ENCODE results near the gene DCLK3.

DCLK3 gene

DNA sequence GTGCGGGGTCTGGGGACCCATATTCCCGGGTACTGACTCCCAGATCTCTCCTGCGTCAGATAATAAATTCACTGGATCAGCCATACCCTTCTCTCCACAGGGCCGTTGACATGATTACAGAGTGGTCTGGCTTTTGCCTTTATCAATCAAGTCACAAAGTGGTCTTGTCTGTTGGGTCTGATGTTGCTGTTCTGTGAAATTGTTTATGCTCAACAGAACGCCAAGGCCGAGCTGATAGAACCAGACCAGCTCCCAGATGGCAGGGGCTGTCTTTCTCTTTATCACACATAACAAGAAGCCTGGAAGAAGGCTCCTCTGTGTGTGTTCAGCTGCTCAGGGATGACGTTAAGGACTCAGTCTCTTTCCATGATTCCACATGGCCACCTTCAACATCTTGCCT is 751 bp upstream of the DCLK3 start:
- DNase-seq (ENCODE audit: insufficient read length, low spot score) (no peak), FAIRE-seq (no peak)

GRCh38 chr3:36764704-36765038 is 318 bp upstream of the DCLK3 start:
- no peak for DNase-seq (ENCODE audit: insufficient read length, low spot score)
- no peak for FAIRE-seq

GRCh38 chr3:36762918-36763849 is 1.2 kb downstream of the DCLK3 start:
- no peak for DNase-seq (ENCODE audit: insufficient read length, low spot score)
- no peak for FAIRE-seq

- DNase-seq (ENCODE audit: insufficient read length, low spot score) (no peak), FAIRE-seq (no peak)
Observed at GRCh38 chr3:36761779-36762178, 2.6 kb downstream of the DCLK3 start.

DNA sequence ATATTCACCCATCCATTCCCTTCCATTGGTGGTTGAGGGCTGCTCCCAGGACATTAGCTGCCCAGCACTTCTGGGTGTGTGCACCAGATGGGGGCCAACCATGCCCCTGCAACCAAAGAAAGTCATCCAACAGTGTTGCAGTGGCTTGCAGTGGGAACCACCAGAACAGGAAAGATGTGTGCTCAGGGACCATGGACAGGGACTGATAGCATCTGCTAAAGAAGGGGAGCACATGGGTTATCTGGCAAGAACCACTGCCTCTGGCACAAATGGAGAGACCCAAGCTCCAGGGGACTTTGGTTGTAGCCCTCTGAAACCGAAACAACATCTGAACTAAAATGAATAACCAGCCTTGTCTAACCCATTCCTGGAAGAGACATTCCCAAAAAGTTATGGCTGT is 8.1 kb downstream of the DCLK3 start:
- DNase-seq (ENCODE audit: insufficient read length, low spot score) (no peak), FAIRE-seq (no peak)

DNA sequence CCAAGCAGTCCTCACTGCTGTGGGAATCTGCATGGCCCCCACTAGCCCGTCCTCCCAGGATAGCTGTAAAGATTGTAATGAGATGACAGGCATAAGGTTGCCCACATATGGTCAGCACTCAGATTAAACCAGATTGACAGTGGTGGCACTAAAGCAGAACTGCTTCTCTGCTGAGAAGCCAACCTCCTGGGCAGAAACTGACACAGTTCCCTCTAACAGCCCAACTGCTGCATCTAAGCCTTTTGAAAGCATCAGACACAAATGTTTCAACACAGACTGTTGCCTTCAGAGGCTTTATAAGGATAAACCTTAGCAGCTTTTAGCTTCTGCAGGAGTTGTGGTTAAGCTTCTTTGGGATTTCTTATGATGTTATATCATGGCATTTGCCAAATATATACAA is 13.0 kb downstream of the DCLK3 start:
- no peak for DNase-seq (ENCODE audit: insufficient read length, low spot score)
- FAIRE-seq, result no peak

GRCh38 chr3:36750737-36751136 is 13.6 kb downstream of the DCLK3 start:
- DNase-seq (ENCODE audit: insufficient read length, low spot score), result no peak
- FAIRE-seq, result no peak

DNA sequence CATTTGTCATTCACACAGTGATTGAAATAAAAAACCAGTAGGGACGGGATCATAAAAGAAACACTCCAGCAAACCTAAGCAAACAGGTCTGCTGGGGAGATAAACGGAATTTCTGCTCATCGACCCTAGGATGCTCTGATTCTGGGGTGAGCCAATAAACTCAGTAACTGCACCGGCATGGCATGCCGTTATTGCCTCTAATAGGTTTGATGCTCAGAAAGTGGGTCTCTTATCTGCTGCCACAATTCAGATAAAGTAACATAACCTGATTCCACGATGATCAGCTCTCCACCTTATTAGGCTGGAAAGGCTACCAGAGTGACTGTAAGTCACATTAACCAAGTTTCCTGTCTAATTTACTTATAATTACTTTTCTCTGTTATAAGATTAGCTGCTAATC is 19.6 kb downstream of the DCLK3 start:
- no peak for FAIRE-seq

DNA sequence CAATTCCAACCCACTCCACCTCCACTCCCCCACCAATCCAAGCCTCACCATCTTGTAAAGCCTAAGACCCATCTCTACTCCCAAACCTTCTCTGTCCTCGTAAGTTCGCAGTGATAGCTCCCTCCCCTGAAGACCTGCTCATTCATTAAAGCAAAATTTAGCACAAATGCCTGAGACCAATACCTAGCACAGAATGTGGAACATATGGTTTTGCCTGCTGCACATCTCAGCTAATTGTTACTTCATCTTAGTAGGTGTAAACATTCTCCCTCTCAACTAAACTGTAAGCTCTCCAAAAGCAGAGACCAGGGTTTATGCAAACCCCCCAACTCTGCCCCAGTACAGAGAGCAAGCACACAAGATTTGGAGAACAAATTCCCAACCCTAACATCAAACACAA is 20.5 kb downstream of the DCLK3 start:
- DNase-seq (ENCODE audit: insufficient read length, low spot score) (no peak), FAIRE-seq (no peak)

More for the DNA sequence above, 19.6 kb downstream of the DCLK3 start:
- DNase-seq (ENCODE audit: insufficient read length, low spot score), result no peak

GRCh38 chr3:36741285-36741684 is 23.1 kb downstream of the DCLK3 start:
- no peak for FAIRE-seq
- DNase-seq (ENCODE audit: insufficient read length, low spot score), result no peak

DNA sequence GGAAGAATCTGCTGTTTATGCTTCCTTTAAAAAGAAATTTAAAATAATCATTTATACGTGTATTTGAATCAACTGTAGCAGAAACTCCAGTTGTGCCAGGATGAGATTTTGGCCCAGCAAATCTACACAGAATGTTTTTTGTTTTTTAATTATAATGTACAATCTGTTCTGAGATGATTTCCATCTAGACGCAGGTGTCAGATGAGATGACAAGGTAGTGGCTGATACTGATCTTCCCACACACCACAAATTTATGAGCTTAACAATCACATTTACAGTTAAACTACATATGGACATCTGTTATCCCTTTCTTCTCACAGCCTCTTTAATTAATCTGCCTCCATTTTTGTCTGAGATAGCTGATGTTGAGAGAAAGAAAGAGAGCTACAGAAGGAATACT is 23.6 kb downstream of the DCLK3 start:
- no peak for DNase-seq (ENCODE audit: insufficient read length, low spot score)
- FAIRE-seq, result no peak

DNA sequence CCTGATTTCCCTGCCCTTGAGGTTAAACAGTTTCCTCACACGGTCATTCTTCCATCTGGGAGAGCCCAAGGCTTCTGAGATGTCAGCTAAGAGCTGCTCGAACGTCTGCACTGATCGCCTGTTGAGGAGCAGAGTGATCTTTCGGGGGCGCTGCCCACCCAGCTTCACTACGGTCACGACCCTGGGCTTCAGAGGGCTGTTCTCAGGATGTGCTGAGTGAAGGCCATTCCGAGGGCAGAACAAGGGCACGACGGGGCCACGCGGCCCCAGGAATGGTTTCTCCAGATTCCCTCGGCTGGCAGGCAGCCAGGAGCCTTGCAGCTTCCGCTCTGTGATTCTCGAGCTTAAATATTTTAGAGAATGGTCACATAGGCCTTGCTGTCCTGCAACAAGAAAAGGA is 25.7 kb downstream of the DCLK3 start:
- FAIRE-seq (no peak), DNase-seq (ENCODE audit: insufficient read length, low spot score) (no peak)

DNA sequence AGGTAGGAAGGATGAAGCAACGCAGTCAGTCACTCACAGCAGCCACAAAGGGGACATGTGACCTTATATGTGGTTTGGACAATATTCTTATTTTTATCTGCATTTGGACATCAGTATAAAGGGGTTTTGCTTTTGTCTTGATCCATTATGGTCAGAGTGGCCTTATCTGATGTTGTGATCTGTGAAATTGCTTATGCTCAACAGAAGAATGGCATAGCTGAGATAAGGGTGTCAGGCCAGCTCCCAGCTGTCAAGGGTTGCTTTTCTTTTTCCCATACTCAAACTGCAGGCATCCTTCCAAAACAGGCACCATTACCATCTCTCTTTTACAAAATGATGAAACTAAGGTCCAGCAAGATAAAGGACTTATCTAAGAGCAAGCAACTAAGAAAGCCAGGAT is 28.1 kb downstream of the DCLK3 start:
- DNase-seq (ENCODE audit: insufficient read length, low spot score) (no peak), FAIRE-seq (no peak)

DNA sequence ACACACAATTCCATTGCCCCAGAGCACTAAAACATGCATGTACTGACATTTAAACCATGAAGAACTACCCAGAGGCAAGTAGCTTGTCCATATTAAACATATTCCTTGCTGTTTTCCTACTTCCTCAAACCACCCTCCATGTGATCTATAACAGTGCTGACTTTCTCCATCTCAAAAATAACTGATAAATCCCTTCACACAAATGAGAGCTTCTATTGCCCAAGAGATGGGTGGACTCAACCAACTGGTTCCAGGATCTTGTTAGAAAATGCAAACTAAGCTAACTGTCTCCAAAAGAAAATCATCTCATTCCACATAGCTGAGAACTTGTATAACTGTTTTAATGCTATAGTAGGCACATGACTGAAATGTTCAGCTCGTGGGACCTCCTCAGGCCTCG is 29.6 kb downstream of the DCLK3 start:
- DNase-seq (ENCODE audit: insufficient read length, low spot score) (no peak), FAIRE-seq (peak; percentile 35)

- DNase-seq (ENCODE audit: insufficient read length, low spot score) (no peak), FAIRE-seq (no peak)
Observed at GRCh38 chr3:36733723-36734122, 30.6 kb downstream of the DCLK3 start.

- FAIRE-seq (no peak), DNase-seq (ENCODE audit: insufficient read length, low spot score) (no peak)
Observed at GRCh38 chr3:36733162-36733696, 31.1 kb downstream of the DCLK3 start.

- FAIRE-seq (no peak), DNase-seq (ENCODE audit: insufficient read length, low spot score) (no peak)
Observed at GRCh38 chr3:36730966-36731365, 33.4 kb downstream of the DCLK3 start.

DNA sequence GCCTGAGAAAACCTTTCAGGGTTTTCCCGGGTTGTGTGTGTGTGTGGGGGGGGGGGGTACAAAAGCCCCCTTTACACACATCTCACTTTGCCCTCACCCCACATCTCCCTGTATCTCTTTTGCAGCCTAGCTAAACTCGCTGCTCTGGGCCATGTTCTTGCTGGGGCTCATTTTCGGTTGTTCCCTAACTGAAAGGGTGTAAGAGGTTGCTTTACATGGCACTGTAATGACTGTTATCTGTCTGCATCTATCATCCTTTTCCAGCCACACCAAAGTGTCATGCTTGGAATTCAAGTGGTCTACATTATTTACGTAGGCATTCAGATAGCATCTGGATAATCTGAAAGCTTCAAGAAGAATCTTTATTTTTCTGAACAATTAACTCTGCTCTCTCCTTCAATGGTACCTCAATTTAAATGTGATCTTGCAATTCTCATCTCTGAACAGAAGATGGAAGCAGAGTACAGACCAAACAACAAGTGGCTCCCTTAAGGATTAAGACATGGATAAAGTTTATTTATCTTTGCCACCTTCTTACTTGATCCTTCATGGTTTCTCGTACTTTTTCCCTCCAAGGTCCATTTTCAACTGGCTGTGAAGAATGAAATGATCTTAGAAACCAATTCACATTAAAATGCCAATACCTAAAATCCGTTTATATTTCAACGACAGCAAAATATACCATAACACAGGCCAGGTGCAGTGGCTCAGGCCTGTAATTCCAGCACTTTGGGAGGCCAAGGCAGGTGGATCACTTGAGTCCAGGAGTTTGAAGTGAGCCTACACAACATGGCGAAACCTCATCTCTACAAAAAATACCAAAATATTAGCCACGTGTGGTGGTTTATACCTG is 34.9 kb downstream of the DCLK3 start:
- FAIRE-seq (peak; percentile 60), DNase-seq (ENCODE audit: insufficient read length, low spot score) (no peak)

GRCh38 chr3:36714343-36715086 is 49.8 kb downstream of the DCLK3 start:
- FAIRE-seq, result no peak
- no peak for DNase-seq (ENCODE audit: insufficient read length, low spot score)

DNA sequence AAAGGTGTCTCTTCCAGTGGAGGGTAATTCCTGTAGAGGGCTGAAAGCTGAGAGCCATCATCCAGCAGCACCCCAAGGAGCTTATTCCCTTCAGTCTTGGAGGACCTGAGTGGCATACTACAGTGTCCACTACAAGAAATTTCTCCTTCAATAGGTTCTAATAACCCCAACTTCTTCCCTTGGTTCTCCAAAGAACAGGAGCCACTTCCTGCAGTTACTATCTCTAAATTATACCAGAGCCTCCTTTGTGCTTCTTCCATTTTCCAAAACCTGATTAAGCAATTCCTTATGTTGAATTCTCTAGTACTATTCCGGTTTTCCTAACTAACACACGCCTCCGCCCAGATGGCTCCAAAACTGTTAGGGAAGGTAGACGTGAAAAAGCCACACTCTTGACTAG is 50.4 kb downstream of the DCLK3 start:
- DNase-seq (ENCODE audit: insufficient read length, low spot score) (no peak), FAIRE-seq (no peak)

DNA sequence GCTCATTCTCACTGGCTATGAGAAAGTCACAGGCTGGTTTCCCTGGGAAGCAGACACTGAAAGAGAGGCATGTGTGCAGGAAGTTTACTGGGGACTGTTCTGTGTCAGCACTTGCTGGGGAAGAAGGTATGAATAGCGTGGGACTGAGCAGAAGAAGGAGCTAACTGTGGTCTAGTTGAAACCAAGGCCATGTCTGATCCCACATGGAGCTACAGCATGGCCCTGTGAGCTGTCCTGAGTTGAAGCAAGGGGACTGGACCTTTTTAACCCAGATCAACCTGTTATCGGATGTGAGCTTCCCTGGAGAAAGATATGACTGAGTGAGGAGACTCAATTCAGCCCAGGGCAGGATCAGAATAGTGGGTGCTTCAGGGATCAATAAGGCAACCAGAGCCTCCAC is 53.7 kb downstream of the DCLK3 start:
- DNase-seq (ENCODE audit: insufficient read length, low spot score) (no peak), FAIRE-seq (no peak)

Measured in GM19239 (cell line).